ENCODE results near the gene FUT7. TPM values are rescaled to one million over a fixed set of nuclear protein-coding genes. Genes with fewer than 3 reads are reported as not detected.

The FUT7 gene
- total RNA-seq, 2 donors from 2014 or later, result not detected

DNA sequence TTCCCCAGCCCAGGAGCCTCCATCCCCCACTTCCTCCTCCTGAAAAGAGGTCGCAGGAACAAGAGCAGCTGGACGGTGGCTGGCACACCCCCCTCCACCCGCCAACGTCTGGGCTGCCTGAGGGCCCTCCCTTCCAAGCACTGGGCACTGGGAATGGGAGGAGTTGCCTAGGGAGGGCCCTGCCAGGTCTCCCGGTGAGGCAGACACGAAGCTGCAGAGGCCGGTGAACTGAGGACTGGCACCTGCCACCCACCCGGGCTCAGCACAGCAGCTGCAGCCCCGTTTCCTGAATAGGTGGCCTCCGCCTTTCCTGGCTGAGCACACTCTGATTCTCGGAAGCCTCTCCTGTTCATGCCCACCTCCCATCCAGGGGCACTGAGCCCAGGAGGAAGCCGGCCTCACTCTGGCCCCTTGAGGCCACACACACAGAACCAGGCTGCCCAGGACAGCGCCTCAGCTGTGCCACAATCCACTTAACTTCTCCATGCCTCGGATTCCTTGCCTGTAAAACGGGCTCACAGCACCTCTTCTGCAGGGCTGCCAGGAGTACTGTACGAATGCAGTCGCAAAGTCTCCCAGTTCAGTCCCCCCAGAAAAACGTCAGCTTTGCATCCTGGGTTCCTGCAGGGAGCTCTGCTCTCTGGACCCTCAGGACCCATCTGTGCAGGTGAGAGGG is 12.8 kb upstream of the FUT7 start:
- TF ChIP-seq, protein P1, sequence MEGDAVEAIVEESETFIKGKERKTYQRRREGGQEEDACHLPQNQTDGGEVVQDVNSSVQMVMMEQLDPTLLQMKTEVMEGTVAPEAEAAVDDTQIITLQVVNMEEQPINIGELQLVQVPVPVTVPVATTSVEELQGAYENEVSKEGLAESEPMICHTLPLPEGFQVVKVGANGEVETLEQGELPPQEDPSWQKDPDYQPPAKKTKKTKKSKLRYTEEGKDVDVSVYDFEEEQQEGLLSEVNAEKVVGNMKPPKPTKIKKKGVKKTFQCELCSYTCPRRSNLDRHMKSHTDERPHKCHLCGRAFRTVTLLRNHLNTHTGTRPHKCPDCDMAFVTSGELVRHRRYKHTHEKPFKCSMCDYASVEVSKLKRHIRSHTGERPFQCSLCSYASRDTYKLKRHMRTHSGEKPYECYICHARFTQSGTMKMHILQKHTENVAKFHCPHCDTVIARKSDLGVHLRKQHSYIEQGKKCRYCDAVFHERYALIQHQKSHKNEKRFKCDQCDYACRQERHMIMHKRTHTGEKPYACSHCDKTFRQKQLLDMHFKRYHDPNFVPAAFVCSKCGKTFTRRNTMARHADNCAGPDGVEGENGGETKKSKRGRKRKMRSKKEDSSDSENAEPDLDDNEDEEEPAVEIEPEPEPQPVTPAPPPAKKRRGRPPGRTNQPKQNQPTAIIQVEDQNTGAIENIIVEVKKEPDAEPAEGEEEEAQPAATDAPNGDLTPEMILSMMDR (IDR thresholded peaks at IDR 0.05), result no peak
- H3K4me1 ChIP-seq, result peaks cover 19% of the 10 kb centered on the region
- DNase-seq, result peak; percentile 77
- no peaks in the 10 kb centered on the region for H3K36me3 ChIP-seq
- H3K9ac ChIP-seq (ENCODE audit: low read depth in 2 of 2, low read length in 2 of 2), result peak overlapping the region; percentile 51 to 64
- no peaks in the 10 kb centered on the region for H3K9me3 ChIP-seq
- intact Hi-C loops (cut with DNase I), result no loop called here
- peak overlapping the region; percentile 54 for H3K4me3 ChIP-seq
- peaks cover 17% of the 10 kb centered on the region for H3K27me3 ChIP-seq
- H3K27ac ChIP-seq, result peak overlapping the region; percentile 64

DNA sequence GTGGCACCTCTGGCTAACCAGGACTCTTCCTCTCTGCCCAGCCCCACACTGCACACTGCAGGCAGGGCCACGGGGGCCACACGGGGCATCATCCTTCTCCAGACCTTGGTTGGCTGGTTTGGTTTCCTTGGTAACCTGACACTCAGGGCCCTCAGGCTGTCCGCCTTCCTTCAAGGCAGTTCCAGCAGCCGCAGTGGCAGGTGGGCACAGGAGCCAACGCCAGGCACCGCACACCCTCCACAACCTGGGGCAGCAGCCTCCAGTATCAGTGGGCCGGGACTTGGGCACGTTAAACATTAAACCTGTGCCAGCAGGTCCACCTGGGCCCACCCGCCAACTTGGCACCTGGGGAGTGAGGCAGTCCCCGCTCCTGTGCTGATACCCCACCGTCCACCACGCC is 12.1 kb upstream of the FUT7 start:
- Histone ChIP-seq H3K27me3 (peaks cover 14% of the 10 kb centered on the region), H3K27ac (peak overlapping the region; percentile 64), H3K9ac (ENCODE audit: low read depth in 2 of 2, low read length in 2 of 2) (peak overlapping the region; percentile 0 to 51), H3K36me3 (no peaks in the 10 kb centered on the region), H3K4me1 (peaks cover 19% of the 10 kb centered on the region), H3K9me3 (no peaks in the 10 kb centered on the region), H3K4me3 (peak overlapping the region; percentile 54)
- intact Hi-C loops (cut with DNase I), result no loop called here
- TF ChIP-seq, protein P1 (IDR thresholded peaks at IDR 0.05), result no peak
- no peak for DNase-seq

GRCh38 chr9:137042751-137043727 is 11.2 kb upstream of the FUT7 start:
- TF ChIP-seq, protein P1 (IDR thresholded peaks at IDR 0.05), result no peak
- no peaks in the 10 kb centered on the region for H3K36me3 ChIP-seq
- intact Hi-C loops (cut with DNase I), result no loop called here
- peaks cover 7% of the 10 kb centered on the region for H3K27me3 ChIP-seq
- H3K27ac ChIP-seq, result peak overlapping the region; percentile 26
- H3K9me3 ChIP-seq, result no peaks in the 10 kb centered on the region
- no peak overlapping the region for H3K4me3 ChIP-seq
- no peak for DNase-seq
- H3K4me1 ChIP-seq, result peaks cover 19% of the 10 kb centered on the region
- H3K9ac ChIP-seq (ENCODE audit: low read depth in 2 of 2, low read length in 2 of 2), result peak overlapping the region in 1 of 2 donors; percentile 1

DNA sequence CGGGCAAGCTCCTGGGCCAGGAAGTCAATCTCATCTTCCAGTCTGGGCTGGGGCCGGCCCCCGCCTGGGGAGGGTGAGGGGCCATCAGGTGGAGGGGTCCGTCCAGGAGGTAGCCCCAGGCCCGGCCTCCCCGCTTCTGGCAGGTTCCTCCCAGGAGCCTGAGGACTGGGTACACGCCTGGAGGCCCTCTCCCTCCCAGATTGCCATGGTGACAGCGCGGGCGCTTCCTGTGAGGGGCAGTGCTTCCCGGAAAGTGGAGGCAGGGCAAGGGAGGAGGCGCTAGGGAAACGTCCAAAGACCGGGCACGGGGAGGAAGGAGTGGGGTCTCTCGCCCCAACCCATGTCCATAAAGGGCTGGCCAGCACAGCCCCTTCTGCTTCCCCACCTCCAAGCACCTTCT is 9.2 kb upstream of the FUT7 start:
- H3K27me3 ChIP-seq, result no peaks in the 10 kb centered on the region
- intact Hi-C loops (cut with DNase I), result no loop called here
- no peak for DNase-seq
- H3K4me3 ChIP-seq, result no peak overlapping the region
- H3K27ac ChIP-seq, result no peak overlapping the region
- peaks cover 16% of the 10 kb centered on the region for H3K4me1 ChIP-seq
- H3K9me3 ChIP-seq, result no peaks in the 10 kb centered on the region
- H3K9ac ChIP-seq (ENCODE audit: low read depth in 2 of 2, low read length in 2 of 2), result no peak overlapping the region
- TF ChIP-seq, protein P1 (IDR thresholded peaks at IDR 0.05), result no peak
- H3K36me3 ChIP-seq, result no peaks in the 10 kb centered on the region

DNA sequence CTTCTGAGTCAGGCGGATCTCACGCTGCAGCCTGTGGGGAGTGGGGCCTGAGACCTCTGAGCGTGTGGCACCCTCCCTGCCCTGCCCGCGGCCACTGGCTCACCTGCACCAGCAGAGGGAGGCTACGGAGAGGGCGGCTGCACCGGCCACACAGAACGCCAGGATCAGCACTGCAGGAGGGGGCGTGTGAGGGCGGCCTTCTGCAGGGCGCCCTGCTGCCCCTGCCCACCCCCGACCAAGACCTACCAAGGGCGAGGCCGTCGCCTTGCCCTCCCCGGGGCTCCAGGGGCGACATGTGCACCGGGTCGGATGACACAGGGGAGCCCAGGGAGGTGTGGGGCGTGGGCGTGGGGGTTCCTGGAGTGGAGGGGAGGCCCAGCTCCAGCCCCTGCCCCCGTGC is 8.7 kb upstream of the FUT7 start:
- no peaks in the 10 kb centered on the region for H3K27me3 ChIP-seq
- no peak overlapping the region for H3K4me3 ChIP-seq
- H3K36me3 ChIP-seq, result no peaks in the 10 kb centered on the region
- H3K9ac ChIP-seq (ENCODE audit: low read depth in 2 of 2, low read length in 2 of 2), result no peak overlapping the region
- no peak overlapping the region for H3K27ac ChIP-seq
- H3K9me3 ChIP-seq, result no peaks in the 10 kb centered on the region
- no peak for DNase-seq
- H3K4me1 ChIP-seq, result peaks cover 13% of the 10 kb centered on the region
- intact Hi-C loops (cut with DNase I), result no loop called here
- TF ChIP-seq, protein P1 (IDR thresholded peaks at IDR 0.05), result no peak
